Ishikawa (cell line): Measurements from ENCODE around the gene TAS1R1.

Experiments
- CEBPB ChIP-seq: IDR thresholded peaks from 2 replicates; pipeline ENCODE4 v1.6.1; 2012
- CREB1 ChIP-seq: IDR thresholded peaks from 2 replicates; pipeline ENCODE4 v1.6.1; 2012; ENCODE audit warnings: low read depth
- EGR1 ChIP-seq: IDR thresholded peaks from 2 replicates; pipeline ENCODE4 v1.6.1; 2012
- EP300 ChIP-seq: IDR thresholded peaks from 2 replicates; pipeline ENCODE4 v1.6.1; 2012; ENCODE audit warnings: borderline replicate concordance
- FOXM1 ChIP-seq: IDR thresholded peaks from 2 replicates; pipeline ENCODE4 v1.6.1; 2012; ENCODE audit warnings: low read depth, borderline replicate concordance
- MAX ChIP-seq: IDR thresholded peaks from 2 replicates; pipeline ENCODE4 v1.6.1; 2012
- NFIC ChIP-seq: IDR thresholded peaks from 2 replicates; pipeline ENCODE4 v1.6.1; 2012
- RAD21 ChIP-seq: IDR thresholded peaks from 2 replicates; pipeline ENCODE4 v1.6.1; 2012; ENCODE audit warnings: low read depth
- REST ChIP-seq: IDR thresholded peaks from 2 replicates; pipeline ENCODE4 v1.6.1; 2012; ENCODE audit warnings: low read depth, mild to moderate bottlenecking
- TAF1 ChIP-seq: IDR thresholded peaks from 2 replicates; pipeline ENCODE4 v1.6.1; 2012; ENCODE audit warnings: low read depth, mild to moderate bottlenecking
- TCF12 ChIP-seq: IDR thresholded peaks from 2 replicates; pipeline ENCODE4 v1.6.1; 2012; ENCODE audit warnings: low read depth
- TEAD4 ChIP-seq: IDR thresholded peaks from 2 replicates; pipeline ENCODE4 v1.6.1; 2012
- USF1 ChIP-seq: IDR thresholded peaks from 2 replicates; pipeline ENCODE4 v1.6.1; 2012
- YY1 ChIP-seq: IDR thresholded peaks from 2 replicates; pipeline ENCODE4 v1.6.1; 2012; ENCODE audit warnings: low read depth
- ZBTB7A ChIP-seq: IDR thresholded peaks from 2 replicates; pipeline ENCODE4 v1.6.1; 2012; ENCODE audit warnings: low read depth

Gene TAS1R1

GRCh38 chr1:6574818-6575217 lies 19.7 kb downstream of the TAS1R1 start:
- TF ChIP-seq ZBTB7A: no peak
- no peak for TF ChIP-seq MAX
- TF ChIP-seq CEBPB: no peak
- TF ChIP-seq YY1: no peak
- no peak for TF ChIP-seq REST
- no peak for TF ChIP-seq TEAD4
- no peak for TF ChIP-seq EGR1
- no peak for TF ChIP-seq RAD21
- TF ChIP-seq NFIC: no peak
- no peak for TF ChIP-seq CREB1
- no peak for TF ChIP-seq TAF1

- TF ChIP-seq TEAD4 (no peak), FOXM1 (no peak)
Observed at GRCh38 chr1:6577831-6578525, 22.9 kb downstream of the TAS1R1 start.

GRCh38 chr1:6578624-6579373 lies 23.7 kb downstream of the TAS1R1 start:
- TF ChIP-seq REST (no peak), EGR1 (no peak), NFIC (no peak), EP300 (no peak), CEBPB (no peak)

- TF ChIP-seq ZBTB7A: no peak
- no peak for TF ChIP-seq FOXM1
- TF ChIP-seq USF1: 0 out of 2 replicates have a peak, but pooled peaks have one; percentile 33
- TF ChIP-seq CREB1: peak; percentile 85
- no peak for TF ChIP-seq TCF12
- no peak for TF ChIP-seq REST
- TF ChIP-seq TEAD4: no peak
- no peak for TF ChIP-seq CEBPB
- no peak for TF ChIP-seq EP300
- TF ChIP-seq TAF1: peak; percentile 80
- TF ChIP-seq YY1: no peak
- TF ChIP-seq MAX: peak; percentile 38; the same call in 1 of the 2 replicates
- no peak for TF ChIP-seq EGR1
- no peak for TF ChIP-seq NFIC
- TF ChIP-seq RAD21: no peak
Observed at GRCh38 chr1:6579374-6580118, 24.4 kb downstream of the TAS1R1 start, which contains the start of gene ZBTB48. Gene ZBTB48 (plus strand): TSS chr1:6579994. CDS start chr1:6580610, 616 bp downstream.
